Mesenchymal stem cell (in vitro differentiated cells and primary cell): ENCODE measurements around the gene DNTT.
A peak's percentile ranks its signal among the peaks of the same experiment; 100 is the strongest.

Experiments
- DNase-seq: peaks from one replicate; pipeline ENCODE4 v3.0.0-alpha.2; 2013
- H2AFZ ChIP-seq: one replicate; pipeline ENCODE4 v1.6.1; 2013; ENCODE audit warnings: low read depth, mild to moderate bottlenecking, control low read depth, inconsistent platforms, low read length, moderate library complexity
- H2AK5ac ChIP-seq: 2 replicates; pipeline ENCODE4 v1.6.1; 2013; ENCODE audit warnings: low read length, moderate library complexity, mild to moderate bottlenecking, inconsistent platforms; ENCODE audit not compliant: severe bottlenecking
- H2BK120ac ChIP-seq: one replicate; pipeline ENCODE4 v1.6.1; 2013; ENCODE audit warnings: low read depth, mild to moderate bottlenecking, inconsistent platforms, low read length, moderate library complexity
- H2BK12ac ChIP-seq, 2 experiments: one replicate each; pipeline ENCODE4 v1.6.1; 2013; ENCODE audit warnings: inconsistent platforms in 2 of 2, low read length in 2 of 2, mild to moderate bottlenecking in 2 of 2, moderate library complexity in 2 of 2, control low read depth in 1 of 2
- H2BK15ac ChIP-seq: one replicate; pipeline ENCODE4 v1.6.1; 2013; ENCODE audit warnings: mild to moderate bottlenecking, low read depth, inconsistent platforms; ENCODE audit not compliant: poor library complexity, severe bottlenecking
- H2BK5ac ChIP-seq: 2 replicates; pipeline ENCODE4 v1.6.1; 2013; ENCODE audit warnings: low read depth, mild to moderate bottlenecking, low read length, control low read depth, inconsistent platforms; ENCODE audit not compliant: poor library complexity, severe bottlenecking
- H3K14ac ChIP-seq, 2 experiments: one replicate each; pipeline ENCODE4 v1.6.1; 2013; ENCODE audit warnings: inconsistent platforms in 2 of 2, low read length in 2 of 2, control low read depth in 1 of 2, mild to moderate bottlenecking in 1 of 2, moderate library complexity in 1 of 2
- H3K18ac ChIP-seq, 2 experiments: one replicate each; pipeline ENCODE4 v1.6.1; 2013; ENCODE audit warnings: inconsistent platforms in 2 of 2, low read length in 2 of 2, control low read depth in 1 of 2, low read depth in 1 of 2, mild to moderate bottlenecking in 1 of 2
- H3K23ac ChIP-seq, 2 experiments: one replicate each; pipeline ENCODE4 v1.6.1; 2013; ENCODE audit warnings: inconsistent platforms in 2 of 2, low read length in 2 of 2, mild to moderate bottlenecking in 2 of 2, moderate library complexity in 2 of 2, control low read depth in 1 of 2
- H3K27ac ChIP-seq: 2 replicates; pipeline ENCODE4 v1.5.1; 2013; ENCODE audit warnings: mild to moderate bottlenecking, moderate library complexity, low read length, control low read depth, inconsistent platforms; ENCODE audit not compliant: poor library complexity, severe bottlenecking
- H3K27me3 ChIP-seq, 2 experiments: 2 replicates each; pipeline versions ENCODE4 v1.6.1 to v1.7.0; 2013; ENCODE audit warnings: low read length in 2 of 2, mild to moderate bottlenecking in 2 of 2, moderate library complexity in 2 of 2, control low read depth in 1 of 2, inconsistent platforms in 1 of 2; ENCODE audit not compliant: control insufficient read depth in 1 of 2, insufficient read depth in 1 of 2
- H3K36me3 ChIP-seq, 2 experiments: 2 replicates each; pipeline versions ENCODE4 v1.6.1 to v1.7.0; 2013; ENCODE audit warnings: low read length in 2 of 2, control low read depth in 1 of 2, inconsistent platforms in 1 of 2, low read depth in 1 of 2, mild to moderate bottlenecking in 1 of 2; ENCODE audit not compliant: insufficient read depth in 2 of 2, control insufficient read depth in 1 of 2
- H3K4ac ChIP-seq, 2 experiments: one replicate each; pipeline ENCODE4 v1.6.1; 2013; ENCODE audit warnings: inconsistent platforms in 2 of 2, low read length in 2 of 2, mild to moderate bottlenecking in 2 of 2, moderate library complexity in 2 of 2, control low read depth in 1 of 2, low read depth in 1 of 2
- H3K4me1 ChIP-seq: 2 replicates; pipeline ENCODE4 v1.6.1; 2013; ENCODE audit warnings: low read depth, low read length, control low read depth; ENCODE audit not compliant: control insufficient read depth, insufficient read depth
- H3K4me2 ChIP-seq: 2 replicates; pipeline ENCODE4 v1.6.1; 2013; ENCODE audit warnings: low read length, mild to moderate bottlenecking, inconsistent platforms; ENCODE audit not compliant: poor library complexity, severe bottlenecking
- H3K4me3 ChIP-seq, 2 experiments: 2 replicates each; pipeline versions ENCODE4 v1.5.1 to v1.7.0; 2013; ENCODE audit warnings: low read length in 2 of 2, mild to moderate bottlenecking in 2 of 2, control low read depth in 1 of 2, low read depth in 1 of 2; ENCODE audit not compliant: insufficient read depth in 1 of 2
- H3K79me1 ChIP-seq: replicated peaks from 2 replicates; pipeline ENCODE4 v1.6.1; 2013; ENCODE audit warnings: mild to moderate bottlenecking, control low read depth, low read length, inconsistent platforms; ENCODE audit not compliant: poor library complexity, severe bottlenecking
- H3K9ac ChIP-seq: 2 replicates; pipeline ENCODE4 v1.7.0; 2013; ENCODE audit warnings: mild to moderate bottlenecking, low read length, moderate library complexity
- H3K9me3 ChIP-seq: 2 replicates; pipeline ENCODE4 v1.7.0; 2013; ENCODE audit warnings: mild to moderate bottlenecking, low read length; ENCODE audit not compliant: control insufficient read depth
- H4K8ac ChIP-seq: one replicate; pipeline ENCODE4 v1.6.1; 2013; ENCODE audit warnings: inconsistent platforms, mild to moderate bottlenecking, low read length, moderate library complexity
- H4K91ac ChIP-seq: one replicate; pipeline ENCODE4 v1.6.1; 2013; ENCODE audit warnings: mild to moderate bottlenecking, low read length, inconsistent platforms
- WGBS: methylation state at CpG from one replicate; pipeline ENCODE4 v1.1.7; 2013; ENCODE audit warnings: mixed read lengths; 5-methylcytosine and 5-hydroxymethylcytosine counted together

Gene DNTT

DNA sequence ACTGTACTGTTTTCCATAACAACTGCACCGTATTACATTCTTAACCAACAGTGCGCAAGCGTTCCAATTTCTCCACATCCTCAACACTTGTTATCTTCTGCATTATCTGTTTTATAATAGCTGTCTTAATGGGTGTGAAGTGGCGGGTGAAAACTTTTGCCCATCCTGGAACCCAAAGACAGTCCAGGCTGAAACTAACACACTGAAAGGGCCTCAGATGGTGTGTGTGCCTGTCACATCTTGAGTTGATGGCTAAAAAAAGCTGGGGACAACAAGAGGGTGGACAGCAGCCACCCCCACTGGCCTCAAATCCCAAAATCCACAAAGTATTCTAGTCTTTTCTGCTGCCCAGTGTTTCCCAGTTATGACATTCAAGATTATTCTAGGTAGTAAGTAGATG lies 35.1 kb downstream of the DNTT start:
- Histone ChIP-seq H2BK12ac (no peak overlapping the region), H2AK5ac (no peak overlapping the region), H3K4me2 (no peak overlapping the region)

DNA sequence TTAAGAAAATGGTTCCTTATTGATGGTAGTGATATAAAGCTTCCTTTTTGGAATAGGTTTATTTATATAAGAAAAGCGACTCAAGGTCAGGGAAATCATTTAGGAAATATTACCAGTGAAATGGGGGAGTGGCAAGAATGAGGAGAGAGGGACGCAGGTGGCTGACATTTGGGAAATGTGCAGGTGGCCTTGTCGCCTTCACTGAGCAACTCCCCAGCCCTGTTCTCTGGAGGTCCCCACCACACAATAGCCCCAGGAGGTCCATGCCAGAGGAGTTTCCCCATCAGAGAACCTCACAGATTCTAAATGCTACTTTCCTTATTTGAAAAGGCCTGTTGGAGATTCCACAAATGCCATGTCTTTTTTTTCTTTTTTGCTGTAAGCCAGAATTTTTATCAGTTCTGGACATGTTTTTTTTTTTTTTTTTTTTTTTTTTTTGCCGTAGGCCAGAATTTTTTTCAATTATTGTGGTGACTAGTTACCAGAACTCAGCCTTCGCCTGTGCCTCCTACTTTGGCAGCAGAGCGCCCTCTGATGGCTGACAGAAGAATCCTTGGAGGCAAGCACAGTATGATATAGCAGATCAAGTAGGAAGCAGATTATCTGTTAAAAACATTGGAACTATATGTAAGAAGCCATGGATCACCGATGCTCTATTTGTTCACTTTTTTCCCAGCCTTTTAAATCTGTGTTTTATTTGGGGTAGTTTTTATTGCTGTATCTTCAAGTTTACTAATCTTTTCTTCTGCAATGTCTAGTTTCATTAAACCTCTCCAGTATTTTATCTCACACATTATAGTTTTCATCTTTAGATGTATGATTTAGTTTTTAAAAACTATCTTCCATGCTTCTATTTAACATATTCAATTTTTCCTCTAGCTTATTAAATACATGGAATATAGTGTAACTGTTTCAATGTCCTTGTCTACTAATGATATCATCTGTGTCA lies 36.0 kb downstream of the DNTT start:
- no peak overlapping the region for H3K4me3 ChIP-seq
- no peak overlapping the region for H3K27ac ChIP-seq
- no peak overlapping the region for H3K14ac ChIP-seq
- WGBS, result 41% methylated on average over 5 of the region's 7 CpGs
- no peak overlapping the region for H4K8ac ChIP-seq
- no peak overlapping the region for H2BK12ac ChIP-seq
- H3K4me1 ChIP-seq, result no peaks in the 10 kb centered on the region
- H3K18ac ChIP-seq, result no peak overlapping the region
- no peak overlapping the region for H2BK120ac ChIP-seq
- no peak overlapping the region for H2BK5ac ChIP-seq
- no peak overlapping the region for H3K23ac ChIP-seq
- no peak overlapping the region for H4K91ac ChIP-seq
- H2AK5ac ChIP-seq, result no peak overlapping the region
- H3K4ac ChIP-seq, result no peak overlapping the region
- no peak overlapping the region for H2BK15ac ChIP-seq
- H3K9ac ChIP-seq, result no peak overlapping the region
- no peak overlapping the region for H2AFZ ChIP-seq
- peaks cover 19 to 31% of the 10 kb centered on the region in 2 experiments for H3K27me3 ChIP-seq
- H3K36me3 ChIP-seq, result no peaks in the 10 kb centered on the region
- peak; percentile 56 for DNase-seq
- H3K9me3 ChIP-seq, result no peaks in the 10 kb centered on the region
- no peak overlapping the region for H3K4me2 ChIP-seq
- H3K79me1 ChIP-seq, result no peaks in the 10 kb centered on the region

More for the DNA sequence above, 35.1 kb downstream of the DNTT start:
- Histone ChIP-seq H3K4me1 (no peaks in the 10 kb centered on the region), H3K4ac (no peak overlapping the region), H2BK15ac (no peak overlapping the region), H2BK5ac (no peak overlapping the region), H3K9me3 (no peaks in the 10 kb centered on the region), H4K8ac (no peak overlapping the region), H3K18ac (no peak overlapping the region), H4K91ac (no peak overlapping the region), H3K36me3 (no peaks in the 10 kb centered on the region), H3K27ac (no peak overlapping the region), H3K23ac (no peak overlapping the region), H3K27me3 (peaks cover 19 to 31% of the 10 kb centered on the region in 2 experiments), H3K9ac (no peak overlapping the region), H2AFZ (no peak overlapping the region), H3K79me1 (no peaks in the 10 kb centered on the region), H3K14ac (no peak overlapping the region), H2BK120ac (no peak overlapping the region), H3K4me3 (no peak overlapping the region)
- WGBS, result 50% methylated on average over 1 of the region's 4 CpGs
- no peak for DNase-seq

DNA sequence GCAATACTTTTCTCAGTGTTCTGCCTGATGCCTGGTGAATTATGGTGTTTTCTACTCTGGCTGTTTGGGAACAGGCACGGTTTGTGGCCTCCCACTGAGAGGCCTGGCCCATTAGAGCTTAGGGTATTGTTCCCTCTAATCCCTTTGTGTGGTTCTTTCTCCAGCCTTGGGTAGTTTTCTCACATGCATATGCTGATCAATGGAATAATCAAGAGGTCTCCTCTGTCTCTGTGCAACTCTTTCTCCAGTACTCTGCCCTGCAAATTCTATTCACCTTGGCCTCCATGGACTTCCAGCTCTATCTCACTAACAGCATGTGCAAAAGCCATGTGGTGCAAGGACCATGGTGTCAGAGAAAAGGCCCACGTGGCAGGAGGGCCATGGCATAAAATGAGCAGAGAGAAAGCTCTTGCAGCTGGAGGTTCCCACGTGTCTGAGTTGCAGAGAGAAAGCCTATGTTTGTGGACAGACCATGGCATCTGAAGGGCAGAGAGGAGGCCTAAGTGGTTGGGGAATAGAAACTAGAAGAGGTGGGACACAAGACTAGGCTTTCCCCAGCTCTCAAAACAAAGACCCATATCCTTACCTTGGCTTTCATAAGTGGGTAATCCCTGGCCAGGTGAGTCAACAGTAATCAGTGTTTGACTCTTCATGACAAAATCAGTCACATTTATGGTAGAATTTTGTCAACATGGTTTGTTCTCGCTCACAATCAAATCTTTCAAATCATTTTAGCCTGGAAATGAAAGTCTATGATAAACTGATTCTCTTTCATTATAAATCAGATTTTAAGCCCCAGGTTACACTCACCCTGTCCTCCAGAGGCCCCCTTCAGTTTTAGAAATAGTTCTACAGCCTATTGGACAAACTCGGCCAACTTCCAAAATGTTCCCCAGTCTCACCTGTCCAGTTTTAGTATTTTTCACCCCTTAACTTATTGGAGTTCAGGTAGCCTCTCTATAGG lies 37.3 kb downstream of the DNTT start:
- Histone ChIP-seq H3K27ac (no peak overlapping the region), H3K4me3 (no peak overlapping the region), H3K79me1 (no peaks in the 10 kb centered on the region), H3K14ac (no peak overlapping the region), H2BK5ac (no peak overlapping the region), H3K9ac (no peak overlapping the region), H2BK120ac (no peak overlapping the region), H3K36me3 (no peaks in the 10 kb centered on the region), H4K91ac (no peak overlapping the region), H3K18ac (no peak overlapping the region), H3K23ac (no peak overlapping the region), H2AK5ac (no peak overlapping the region), H3K4me1 (no peaks in the 10 kb centered on the region), H3K4me2 (no peak overlapping the region), H3K9me3 (peaks cover 10% of the 10 kb centered on the region), H2BK12ac (no peak overlapping the region), H3K27me3 (peaks cover 15 to 19% of the 10 kb centered on the region in 2 experiments), H3K4ac (no peak overlapping the region), H2BK15ac (no peak overlapping the region), H4K8ac (no peak overlapping the region), H2AFZ (no peak overlapping the region)
- no peak for DNase-seq
- 51% methylated on average over 5 of the region's 5 CpGs for WGBS

DNA sequence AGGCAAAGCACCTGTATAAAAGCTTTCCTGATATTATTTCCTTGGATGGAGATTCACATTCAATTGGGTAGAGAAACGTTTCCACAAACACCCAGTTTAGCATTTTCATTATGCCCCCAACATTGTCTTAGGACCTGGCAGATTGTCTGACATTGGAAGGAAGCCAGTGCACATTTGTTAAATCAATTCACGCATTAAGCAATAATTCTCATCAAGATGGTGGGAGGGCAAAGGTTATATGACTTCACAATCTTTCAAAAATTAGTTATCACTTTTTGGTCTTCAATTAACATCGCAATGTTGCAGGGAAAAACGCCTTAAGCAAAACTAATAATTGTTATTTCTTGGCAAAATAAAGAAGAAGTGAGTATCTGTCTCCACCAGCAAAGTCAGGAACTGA lies 38.2 kb downstream of the DNTT start:
- Histone ChIP-seq H3K4me1 (no peaks in the 10 kb centered on the region), H2BK120ac (no peak overlapping the region), H2AK5ac (no peak overlapping the region), H2BK5ac (no peak overlapping the region), H2BK12ac (no peak overlapping the region), H3K36me3 (no peaks in the 10 kb centered on the region), H2AFZ (no peak overlapping the region), H3K18ac (no peak overlapping the region), H3K9me3 (peaks cover 11% of the 10 kb centered on the region), H3K14ac (no peak overlapping the region), H2BK15ac (no peak overlapping the region), H3K4ac (no peak overlapping the region), H3K4me2 (no peak overlapping the region), H3K23ac (no peak overlapping the region), H4K91ac (no peak overlapping the region), H3K27me3 (peaks cover 10 to 16% of the 10 kb centered on the region in 2 experiments), H3K79me1 (no peaks in the 10 kb centered on the region), H4K8ac (no peak overlapping the region), H3K27ac (no peak overlapping the region), H3K4me3 (no peak overlapping the region), H3K9ac (no peak overlapping the region)
- 85% methylated on average over 2 of the region's 4 CpGs for WGBS
- no peak for DNase-seq
